ENCODE measurements around the gene RIBC2.

DNA sequence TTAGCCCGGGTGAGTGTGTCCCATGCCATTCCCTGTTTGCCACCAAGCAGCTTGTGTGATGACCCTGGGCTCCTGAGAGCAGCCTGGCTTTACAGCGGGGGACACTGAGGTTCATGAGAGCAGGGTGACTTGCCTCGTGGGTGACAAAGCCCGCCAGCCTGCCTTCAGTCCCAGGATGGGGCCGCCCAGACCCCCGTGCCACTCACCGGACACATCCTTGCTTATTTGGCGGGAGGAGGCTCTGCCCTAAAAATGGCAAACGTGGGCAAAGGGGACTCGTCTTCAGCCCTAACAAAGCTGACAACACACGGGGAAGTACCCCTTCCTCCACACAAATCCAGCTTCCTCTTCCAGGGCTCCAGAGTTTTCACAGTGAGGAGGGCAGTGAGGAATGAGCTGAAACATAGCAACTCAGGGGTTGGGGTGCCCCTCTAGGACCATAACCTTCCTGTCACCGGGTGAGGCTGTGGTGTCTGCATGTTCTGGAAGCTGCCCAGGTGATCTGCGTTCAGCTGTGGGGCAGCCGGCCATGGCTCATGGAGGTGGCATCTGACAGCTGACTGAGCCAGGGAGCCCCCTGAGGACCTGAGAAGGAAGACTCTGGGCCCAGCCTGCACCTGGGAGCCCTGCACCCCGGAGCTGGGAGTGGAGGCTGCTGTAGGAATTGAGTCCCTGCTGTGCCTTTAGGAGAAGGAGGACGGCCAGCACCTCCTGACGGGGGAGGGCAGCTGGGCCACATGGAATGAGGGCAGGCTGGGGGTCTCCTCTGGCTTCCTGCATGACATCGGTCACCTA lies 16.7 kb downstream of the RIBC2 start:
- TF ChIP-seq CTCF (IDR thresholded peaks at IDR 0.05) (no peak), RAD21 (IDR thresholded peaks at IDR 0.05; ENCODE audit: low read length) (no peak), REST (IDR thresholded peaks at IDR 0.05; ENCODE audit: low read depth, low read length) (no peak), MEF2A (IDR thresholded peaks at IDR 0.05; ENCODE audit: borderline replicate concordance, low read depth) (no peak), NFIC (IDR thresholded peaks at IDR 0.05; ENCODE audit: borderline replicate concordance) (no peak), RFX5 (IDR thresholded peaks at IDR 0.05; ENCODE audit: low read length) (no peak)

Measured in SK-N-SH (cell line).